Measurements from ENCODE around the gene HBG1. TPM values are rescaled to one million over a fixed set of nuclear protein-coding genes. Genes with fewer than 3 reads are reported as not detected.

HBG1 gene
- total and polyA plus RNA-seq, 2 experiments from 2014 or later, result not detected

DNA sequence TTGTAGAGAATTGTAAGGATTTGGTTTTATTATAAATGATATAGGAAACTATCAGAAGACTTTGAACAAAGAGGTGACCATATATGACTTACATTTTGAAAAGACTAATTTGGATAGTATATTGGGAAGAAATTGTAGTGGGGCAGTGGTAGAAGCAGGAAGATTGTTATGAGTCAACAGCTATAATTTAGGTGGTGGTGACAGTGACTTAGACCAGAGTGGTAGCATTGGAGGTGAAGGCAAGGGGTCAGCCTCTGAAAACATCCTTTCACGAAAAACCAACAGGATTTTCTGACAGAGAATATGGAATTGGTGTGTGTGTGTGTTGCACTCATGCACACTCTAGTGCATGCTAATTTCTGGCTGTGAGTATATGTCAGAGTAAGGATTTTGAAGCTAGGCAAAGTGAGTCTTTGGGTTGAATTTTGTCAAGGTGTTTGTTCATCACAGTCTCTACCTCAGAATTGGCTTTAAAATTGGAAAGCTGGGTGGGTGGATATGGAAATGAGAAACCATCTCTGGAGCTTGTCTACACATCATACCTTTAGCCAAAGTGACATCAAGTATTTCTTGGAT lies 28.2 kb upstream of the HBG1 start:
- peaks cover 10% of the 10 kb centered on the region for H3K4me1 Mint-ChIP-seq
- ATAC-seq (no peak), DNase-seq (ENCODE audit: low spot score) (no peak)
- no peaks in the 10 kb centered on the region for H3K79me2 ChIP-seq (replicated peaks; ENCODE audit: insufficient read depth)
- no peak for TF ChIP-seq EZH2 (IDR thresholded peaks at IDR 0.05; ENCODE audit: low read depth, unreplicated experiment)
- no peak for TF ChIP-seq ZNF331 (CRISPR knock-in tag; IDR thresholded peaks at IDR 0.05; ENCODE audit: low read depth)
- TF ChIP-seq ZNF114 (CRISPR knock-in tag; IDR thresholded peaks at IDR 0.05), result no peak
- TF ChIP-seq, protein P1, sequence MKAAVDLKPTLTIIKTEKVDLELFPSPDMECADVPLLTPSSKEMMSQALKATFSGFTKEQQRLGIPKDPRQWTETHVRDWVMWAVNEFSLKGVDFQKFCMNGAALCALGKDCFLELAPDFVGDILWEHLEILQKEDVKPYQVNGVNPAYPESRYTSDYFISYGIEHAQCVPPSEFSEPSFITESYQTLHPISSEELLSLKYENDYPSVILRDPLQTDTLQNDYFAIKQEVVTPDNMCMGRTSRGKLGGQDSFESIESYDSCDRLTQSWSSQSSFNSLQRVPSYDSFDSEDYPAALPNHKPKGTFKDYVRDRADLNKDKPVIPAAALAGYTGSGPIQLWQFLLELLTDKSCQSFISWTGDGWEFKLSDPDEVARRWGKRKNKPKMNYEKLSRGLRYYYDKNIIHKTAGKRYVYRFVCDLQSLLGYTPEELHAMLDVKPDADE (IDR thresholded peaks at IDR 0.05), result no peak
- no peak for TF ChIP-seq POLR2AphosphoS5 (IDR thresholded peaks at IDR 0.05; ENCODE audit: low read depth)
- TF ChIP-seq CREB1 (CRISPR knock-in tag; IDR thresholded peaks at IDR 0.05; ENCODE audit: low read depth), result no peak
- no peak for TF ChIP-seq ZNF462 (CRISPR knock-in tag; IDR thresholded peaks at IDR 0.05)
- TF ChIP-seq, protein P2, sequence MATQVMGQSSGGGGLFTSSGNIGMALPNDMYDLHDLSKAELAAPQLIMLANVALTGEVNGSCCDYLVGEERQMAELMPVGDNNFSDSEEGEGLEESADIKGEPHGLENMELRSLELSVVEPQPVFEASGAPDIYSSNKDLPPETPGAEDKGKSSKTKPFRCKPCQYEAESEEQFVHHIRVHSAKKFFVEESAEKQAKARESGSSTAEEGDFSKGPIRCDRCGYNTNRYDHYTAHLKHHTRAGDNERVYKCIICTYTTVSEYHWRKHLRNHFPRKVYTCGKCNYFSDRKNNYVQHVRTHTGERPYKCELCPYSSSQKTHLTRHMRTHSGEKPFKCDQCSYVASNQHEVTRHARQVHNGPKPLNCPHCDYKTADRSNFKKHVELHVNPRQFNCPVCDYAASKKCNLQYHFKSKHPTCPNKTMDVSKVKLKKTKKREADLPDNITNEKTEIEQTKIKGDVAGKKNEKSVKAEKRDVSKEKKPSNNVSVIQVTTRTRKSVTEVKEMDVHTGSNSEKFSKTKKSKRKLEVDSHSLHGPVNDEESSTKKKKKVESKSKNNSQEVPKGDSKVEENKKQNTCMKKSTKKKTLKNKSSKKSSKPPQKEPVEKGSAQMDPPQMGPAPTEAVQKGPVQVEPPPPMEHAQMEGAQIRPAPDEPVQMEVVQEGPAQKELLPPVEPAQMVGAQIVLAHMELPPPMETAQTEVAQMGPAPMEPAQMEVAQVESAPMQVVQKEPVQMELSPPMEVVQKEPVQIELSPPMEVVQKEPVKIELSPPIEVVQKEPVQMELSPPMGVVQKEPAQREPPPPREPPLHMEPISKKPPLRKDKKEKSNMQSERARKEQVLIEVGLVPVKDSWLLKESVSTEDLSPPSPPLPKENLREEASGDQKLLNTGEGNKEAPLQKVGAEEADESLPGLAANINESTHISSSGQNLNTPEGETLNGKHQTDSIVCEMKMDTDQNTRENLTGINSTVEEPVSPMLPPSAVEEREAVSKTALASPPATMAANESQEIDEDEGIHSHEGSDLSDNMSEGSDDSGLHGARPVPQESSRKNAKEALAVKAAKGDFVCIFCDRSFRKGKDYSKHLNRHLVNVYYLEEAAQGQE (IDR thresholded peaks at IDR 0.05; ENCODE audit: unreplicated experiment), result no peak
- TF ChIP-seq EZH2phosphoT487 (IDR thresholded peaks at IDR 0.05; ENCODE audit: unreplicated experiment), result no peak
- TF ChIP-seq, protein P3, sequence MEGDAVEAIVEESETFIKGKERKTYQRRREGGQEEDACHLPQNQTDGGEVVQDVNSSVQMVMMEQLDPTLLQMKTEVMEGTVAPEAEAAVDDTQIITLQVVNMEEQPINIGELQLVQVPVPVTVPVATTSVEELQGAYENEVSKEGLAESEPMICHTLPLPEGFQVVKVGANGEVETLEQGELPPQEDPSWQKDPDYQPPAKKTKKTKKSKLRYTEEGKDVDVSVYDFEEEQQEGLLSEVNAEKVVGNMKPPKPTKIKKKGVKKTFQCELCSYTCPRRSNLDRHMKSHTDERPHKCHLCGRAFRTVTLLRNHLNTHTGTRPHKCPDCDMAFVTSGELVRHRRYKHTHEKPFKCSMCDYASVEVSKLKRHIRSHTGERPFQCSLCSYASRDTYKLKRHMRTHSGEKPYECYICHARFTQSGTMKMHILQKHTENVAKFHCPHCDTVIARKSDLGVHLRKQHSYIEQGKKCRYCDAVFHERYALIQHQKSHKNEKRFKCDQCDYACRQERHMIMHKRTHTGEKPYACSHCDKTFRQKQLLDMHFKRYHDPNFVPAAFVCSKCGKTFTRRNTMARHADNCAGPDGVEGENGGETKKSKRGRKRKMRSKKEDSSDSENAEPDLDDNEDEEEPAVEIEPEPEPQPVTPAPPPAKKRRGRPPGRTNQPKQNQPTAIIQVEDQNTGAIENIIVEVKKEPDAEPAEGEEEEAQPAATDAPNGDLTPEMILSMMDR (conservative IDR thresholded peaks at IDR 0.05; ENCODE audit: low read depth in 2 of 2), result no peak
- TF ChIP-seq NANOG (IDR thresholded peaks at IDR 0.05; ENCODE audit: borderline replicate concordance), result no peak
- TF ChIP-seq JUNB (IDR thresholded peaks at IDR 0.05; ENCODE audit: unreplicated experiment), result no peak
- TF ChIP-seq STAT1 (IDR thresholded peaks at IDR 0.05; ENCODE audit: unreplicated experiment), result no peak
- no peak overlapping the region for H3K4me2 ChIP-seq
- no peak overlapping the region for H3K27ac ChIP-seq (ENCODE audit: low read depth)
- H3K4me3 Mint-ChIP-seq, result no peak overlapping the region
- H3K9me2 ChIP-seq (ENCODE audit: insufficient read depth), result 0 out of 2 replicates have a peak, but pooled peaks cover 3% of the 10 kb centered on the region
- H3K36me3 Mint-ChIP-seq (ENCODE audit: low read depth), result no peaks in the 10 kb centered on the region
- no peaks in the 10 kb centered on the region for H3K27me3 ChIP-seq (ENCODE audit: insufficient read depth)
- no peak overlapping the region for H3K27ac Mint-ChIP-seq
- no peaks in the 10 kb centered on the region for H4K20me1 ChIP-seq (replicated peaks; ENCODE audit: insufficient read depth)
- no peaks in the 10 kb centered on the region for H3K4me1 ChIP-seq (ENCODE audit: insufficient read depth)
- no peaks in the 10 kb centered on the region for H3K36me3 ChIP-seq (ENCODE audit: insufficient read depth)
- H3K27me3 Mint-ChIP-seq (ENCODE audit: insufficient read depth, low read depth, poor library complexity), result peaks cover 1% of the 10 kb centered on the region
- no peak overlapping the region for H3K4me3 ChIP-seq
- no peaks in the 10 kb centered on the region for H3K9me3 Mint-ChIP-seq
- no peak overlapping the region for H2AFZ ChIP-seq
- no peaks in the 10 kb centered on the region for H3F3A ChIP-seq (replicated peaks; ENCODE audit: low read depth)

All from GM23338 (cell line).